ENCODE results near the gene STPG4.
A peak's percentile ranks its signal among the peaks of the same experiment; 100 is the strongest.

DNA sequence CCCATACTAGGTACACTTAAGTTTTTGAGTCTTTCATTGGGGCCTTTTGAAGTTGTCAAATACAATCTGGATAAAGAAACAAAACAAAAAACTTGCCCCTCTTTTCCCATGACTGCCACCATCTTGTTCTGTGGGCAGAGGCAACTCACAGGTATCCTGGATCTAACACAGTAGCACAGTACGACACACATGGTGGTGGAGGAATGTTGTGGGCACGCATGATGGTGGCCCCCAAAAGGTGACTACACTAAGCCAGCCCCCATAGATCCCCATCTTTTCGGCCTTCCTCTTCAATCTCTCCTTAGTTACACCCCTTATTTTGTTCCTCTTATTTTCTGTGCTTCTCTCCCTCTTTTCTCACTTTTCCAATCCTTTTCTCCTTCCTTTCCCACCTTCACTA lies 4.5 kb upstream of the STPG4 start:
- TF ChIP-seq TAF1 (IDR thresholded peaks at IDR 0.05; ENCODE audit: borderline replicate concordance, low read depth, low read length) (no peak), TCF12 (IDR thresholded peaks at IDR 0.05) (no peak), POLR2AphosphoS5 (IDR thresholded peaks at IDR 0.05; ENCODE audit: low read depth, low read length) (peak; percentile 57), EZH2phosphoT487 (IDR thresholded peaks at IDR 0.05; ENCODE audit: borderline replicate concordance, low read depth) (no peak), GABPA (IDR thresholded peaks at IDR 0.05; ENCODE audit: low read depth) (no peak), SIN3A (IDR thresholded peaks at IDR 0.05; ENCODE audit: borderline replicate concordance, low read depth, low read length) (no peak), FOXJ3 (CRISPR knock-in tag; IDR thresholded peaks at IDR 0.05) (no peak), YY1 (IDR thresholded peaks at IDR 0.05; ENCODE audit: low read depth) (no peak), RFX5 (IDR thresholded peaks at IDR 0.05; ENCODE audit: low read length) (no peak), CHD2 (IDR thresholded peaks at IDR 0.05; ENCODE audit: low read length, partially characterized antibody) (no peak)
- TF ChIP-seq, protein P1, sequence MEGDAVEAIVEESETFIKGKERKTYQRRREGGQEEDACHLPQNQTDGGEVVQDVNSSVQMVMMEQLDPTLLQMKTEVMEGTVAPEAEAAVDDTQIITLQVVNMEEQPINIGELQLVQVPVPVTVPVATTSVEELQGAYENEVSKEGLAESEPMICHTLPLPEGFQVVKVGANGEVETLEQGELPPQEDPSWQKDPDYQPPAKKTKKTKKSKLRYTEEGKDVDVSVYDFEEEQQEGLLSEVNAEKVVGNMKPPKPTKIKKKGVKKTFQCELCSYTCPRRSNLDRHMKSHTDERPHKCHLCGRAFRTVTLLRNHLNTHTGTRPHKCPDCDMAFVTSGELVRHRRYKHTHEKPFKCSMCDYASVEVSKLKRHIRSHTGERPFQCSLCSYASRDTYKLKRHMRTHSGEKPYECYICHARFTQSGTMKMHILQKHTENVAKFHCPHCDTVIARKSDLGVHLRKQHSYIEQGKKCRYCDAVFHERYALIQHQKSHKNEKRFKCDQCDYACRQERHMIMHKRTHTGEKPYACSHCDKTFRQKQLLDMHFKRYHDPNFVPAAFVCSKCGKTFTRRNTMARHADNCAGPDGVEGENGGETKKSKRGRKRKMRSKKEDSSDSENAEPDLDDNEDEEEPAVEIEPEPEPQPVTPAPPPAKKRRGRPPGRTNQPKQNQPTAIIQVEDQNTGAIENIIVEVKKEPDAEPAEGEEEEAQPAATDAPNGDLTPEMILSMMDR (IDR thresholded peaks at IDR 0.05), result no peak
- TF ChIP-seq, protein P2, sequence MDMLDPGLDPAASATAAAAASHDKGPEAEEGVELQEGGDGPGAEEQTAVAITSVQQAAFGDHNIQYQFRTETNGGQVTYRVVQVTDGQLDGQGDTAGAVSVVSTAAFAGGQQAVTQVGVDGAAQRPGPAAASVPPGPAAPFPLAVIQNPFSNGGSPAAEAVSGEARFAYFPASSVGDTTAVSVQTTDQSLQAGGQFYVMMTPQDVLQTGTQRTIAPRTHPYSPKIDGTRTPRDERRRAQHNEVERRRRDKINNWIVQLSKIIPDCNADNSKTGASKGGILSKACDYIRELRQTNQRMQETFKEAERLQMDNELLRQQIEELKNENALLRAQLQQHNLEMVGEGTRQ (IDR thresholded peaks at IDR 0.05; ENCODE audit: borderline replicate concordance, low read depth, low read length), result no peak
- TF ChIP-seq, protein P3, sequence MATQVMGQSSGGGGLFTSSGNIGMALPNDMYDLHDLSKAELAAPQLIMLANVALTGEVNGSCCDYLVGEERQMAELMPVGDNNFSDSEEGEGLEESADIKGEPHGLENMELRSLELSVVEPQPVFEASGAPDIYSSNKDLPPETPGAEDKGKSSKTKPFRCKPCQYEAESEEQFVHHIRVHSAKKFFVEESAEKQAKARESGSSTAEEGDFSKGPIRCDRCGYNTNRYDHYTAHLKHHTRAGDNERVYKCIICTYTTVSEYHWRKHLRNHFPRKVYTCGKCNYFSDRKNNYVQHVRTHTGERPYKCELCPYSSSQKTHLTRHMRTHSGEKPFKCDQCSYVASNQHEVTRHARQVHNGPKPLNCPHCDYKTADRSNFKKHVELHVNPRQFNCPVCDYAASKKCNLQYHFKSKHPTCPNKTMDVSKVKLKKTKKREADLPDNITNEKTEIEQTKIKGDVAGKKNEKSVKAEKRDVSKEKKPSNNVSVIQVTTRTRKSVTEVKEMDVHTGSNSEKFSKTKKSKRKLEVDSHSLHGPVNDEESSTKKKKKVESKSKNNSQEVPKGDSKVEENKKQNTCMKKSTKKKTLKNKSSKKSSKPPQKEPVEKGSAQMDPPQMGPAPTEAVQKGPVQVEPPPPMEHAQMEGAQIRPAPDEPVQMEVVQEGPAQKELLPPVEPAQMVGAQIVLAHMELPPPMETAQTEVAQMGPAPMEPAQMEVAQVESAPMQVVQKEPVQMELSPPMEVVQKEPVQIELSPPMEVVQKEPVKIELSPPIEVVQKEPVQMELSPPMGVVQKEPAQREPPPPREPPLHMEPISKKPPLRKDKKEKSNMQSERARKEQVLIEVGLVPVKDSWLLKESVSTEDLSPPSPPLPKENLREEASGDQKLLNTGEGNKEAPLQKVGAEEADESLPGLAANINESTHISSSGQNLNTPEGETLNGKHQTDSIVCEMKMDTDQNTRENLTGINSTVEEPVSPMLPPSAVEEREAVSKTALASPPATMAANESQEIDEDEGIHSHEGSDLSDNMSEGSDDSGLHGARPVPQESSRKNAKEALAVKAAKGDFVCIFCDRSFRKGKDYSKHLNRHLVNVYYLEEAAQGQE (IDR thresholded peaks at IDR 0.05; ENCODE audit: low read depth, low read length), result no peak
- TF ChIP-seq, protein P4, sequence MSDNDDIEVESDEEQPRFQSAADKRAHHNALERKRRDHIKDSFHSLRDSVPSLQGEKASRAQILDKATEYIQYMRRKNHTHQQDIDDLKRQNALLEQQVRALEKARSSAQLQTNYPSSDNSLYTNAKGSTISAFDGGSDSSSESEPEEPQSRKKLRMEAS (IDR thresholded peaks at IDR 0.05; ENCODE audit: low read depth), result no peak

Measured in SK-N-SH (cell line).